ENCODE measurements around the gene APBA2.
A peak's percentile ranks its signal among the peaks of the same experiment; 100 is the strongest.

APBA2 gene

DNA sequence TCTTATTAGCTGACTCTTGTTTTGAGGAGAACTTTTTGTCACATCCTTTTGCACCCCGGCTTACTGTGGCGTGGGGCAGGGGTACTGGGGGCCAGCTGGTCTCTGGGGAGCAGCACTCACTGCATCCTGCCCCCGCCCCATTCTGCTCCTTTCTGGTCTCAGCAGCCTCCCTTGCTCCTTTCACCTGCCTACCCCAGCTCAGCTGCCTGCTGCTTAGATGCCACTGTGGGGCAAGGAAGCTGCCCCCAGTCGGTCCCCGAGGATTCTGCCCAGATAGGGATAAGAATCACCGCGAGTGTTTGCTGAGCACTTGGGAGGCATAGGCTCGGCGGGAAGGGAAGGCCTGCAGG is 32.0 kb downstream of the APBA2 start:
- no peak for DNase-seq

DNA sequence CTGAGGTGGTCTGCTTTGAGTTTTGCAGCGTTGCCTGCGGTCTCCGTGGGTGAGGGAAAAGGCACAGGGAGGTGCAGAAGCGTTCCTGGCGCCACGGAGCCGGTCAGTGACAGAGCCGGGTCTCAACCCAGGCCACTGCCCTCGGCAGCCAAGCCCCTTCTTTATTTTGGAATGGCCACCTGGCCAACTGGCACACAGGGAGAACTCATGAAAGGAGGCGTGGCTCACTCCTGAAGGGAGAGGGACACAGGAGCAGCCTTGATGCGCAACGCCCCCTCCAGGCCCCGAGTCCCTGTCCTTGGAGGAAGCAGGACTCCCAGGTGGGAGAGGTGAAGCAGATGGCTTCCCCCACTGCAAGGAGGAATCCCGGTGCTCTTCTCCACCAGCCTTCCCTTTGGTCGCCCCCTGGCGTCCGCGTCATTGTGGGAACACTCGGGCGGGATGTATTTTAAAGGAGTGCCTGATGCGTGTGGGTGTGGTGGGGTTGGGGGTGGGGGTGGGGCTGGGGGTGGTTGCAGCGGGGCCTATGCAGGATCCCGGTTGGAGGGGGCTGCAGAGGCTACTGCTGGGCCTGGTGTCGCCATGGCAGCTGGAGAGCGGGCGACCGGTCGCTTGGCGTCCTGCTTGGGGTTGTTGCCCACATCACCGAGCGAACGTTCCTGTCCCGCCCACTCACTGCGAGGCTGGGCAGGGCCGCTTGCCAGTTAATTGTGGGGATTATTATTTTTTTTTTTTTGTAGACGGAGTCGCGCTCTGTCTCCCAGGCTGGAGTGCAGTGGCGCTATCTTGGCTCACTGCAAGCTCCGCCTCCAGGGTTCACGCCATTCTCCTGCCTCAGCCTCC is 32.6 kb downstream of the APBA2 start:
- DNase-seq, result no peak

DNA sequence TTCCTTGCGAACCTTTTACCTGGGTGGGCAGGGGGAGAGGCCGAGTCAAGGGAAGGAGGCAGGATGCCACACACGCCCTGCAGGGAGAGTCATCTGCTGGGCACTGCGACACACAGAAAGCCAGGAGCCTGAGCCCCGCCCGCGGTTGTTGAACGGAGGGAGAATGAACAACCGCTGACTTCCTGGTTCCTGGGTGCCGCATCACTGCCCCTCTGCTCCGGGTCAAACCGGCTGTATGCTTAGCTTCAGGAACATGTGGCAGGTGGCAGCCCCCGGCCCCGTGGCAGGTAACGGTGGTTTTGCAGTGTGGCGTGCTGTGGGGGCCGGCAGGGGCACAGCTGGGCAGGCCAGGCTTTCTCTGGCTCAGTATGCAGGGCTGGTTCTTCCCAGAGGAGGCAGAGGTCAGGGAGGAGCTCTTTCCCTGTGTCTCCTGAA is 33.4 kb downstream of the APBA2 start:
- no peak for DNase-seq

GRCh38 chr15:28919679-28920655 is 34.2 kb downstream of the APBA2 start:
- DNase-seq, result no peak

DNA sequence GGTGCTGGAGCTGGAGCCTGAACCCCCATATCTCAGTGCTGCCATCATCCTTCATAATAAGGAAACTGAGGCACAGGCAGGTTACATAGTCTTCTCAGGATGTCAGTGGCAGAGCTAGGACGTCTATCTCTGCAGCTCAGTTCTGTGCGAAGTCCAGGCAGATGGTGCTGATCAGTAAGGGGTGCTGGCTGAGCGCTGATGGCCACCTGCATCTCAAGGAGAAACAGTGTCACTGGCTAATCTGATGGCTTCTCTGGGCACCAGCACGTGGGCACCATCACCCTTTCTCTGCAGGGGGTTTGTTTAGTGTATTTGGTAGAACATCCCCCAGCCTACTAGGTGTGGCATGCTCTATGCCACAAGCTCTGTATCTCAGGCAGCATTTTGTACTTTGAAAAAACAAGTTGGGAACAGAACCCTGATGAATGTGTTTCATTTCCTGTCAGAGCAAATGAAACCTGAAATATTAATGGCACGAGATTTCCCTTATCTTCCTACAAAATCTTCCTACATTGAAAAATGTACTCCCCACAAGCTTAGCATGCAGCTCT is 35.1 kb downstream of the APBA2 start:
- DNase-seq, result no peak

- no peak for DNase-seq
These were observed 35.6 kb downstream of the APBA2 start for GRCh38 chr15:28921336-28921735.

DNA sequence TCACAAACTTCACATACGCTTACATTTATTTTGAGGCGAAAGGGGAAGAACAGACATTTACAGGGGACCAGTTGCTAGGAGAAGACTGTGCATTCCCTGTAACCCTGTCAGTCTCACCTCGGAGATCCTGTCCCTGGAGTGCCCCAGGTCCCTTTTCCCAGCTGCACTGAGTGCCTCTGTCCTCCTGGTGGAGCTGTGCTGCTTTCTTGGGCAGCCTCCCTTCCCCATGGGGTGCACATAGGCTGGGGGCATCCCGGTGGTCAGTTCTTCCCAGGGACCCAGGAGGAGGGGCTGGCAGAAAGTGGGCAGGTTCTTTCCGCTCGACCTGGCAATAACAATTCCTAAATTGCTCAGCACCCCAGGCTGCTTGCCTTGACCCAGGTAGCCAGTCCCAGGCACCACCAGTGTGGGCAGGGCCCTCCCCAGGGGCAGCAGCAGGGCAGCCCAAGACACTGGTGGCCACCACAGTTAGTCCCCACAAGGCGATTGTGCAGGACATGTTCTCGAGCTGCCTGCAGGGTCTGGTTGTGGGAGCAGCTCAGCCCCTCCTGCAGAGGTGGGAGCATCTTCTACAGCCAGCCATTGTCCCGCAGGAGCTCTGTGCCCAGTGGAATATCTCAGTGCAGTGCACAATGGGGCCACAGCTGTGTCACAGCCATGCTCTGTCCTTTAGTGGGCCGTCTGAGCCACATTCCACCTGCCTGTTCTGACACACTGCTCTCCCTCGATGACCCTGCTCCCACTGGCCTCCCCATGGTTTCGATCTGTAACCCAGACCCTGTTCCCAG is 36.3 kb downstream of the APBA2 start:
- DNase-seq, result no peak

DNA sequence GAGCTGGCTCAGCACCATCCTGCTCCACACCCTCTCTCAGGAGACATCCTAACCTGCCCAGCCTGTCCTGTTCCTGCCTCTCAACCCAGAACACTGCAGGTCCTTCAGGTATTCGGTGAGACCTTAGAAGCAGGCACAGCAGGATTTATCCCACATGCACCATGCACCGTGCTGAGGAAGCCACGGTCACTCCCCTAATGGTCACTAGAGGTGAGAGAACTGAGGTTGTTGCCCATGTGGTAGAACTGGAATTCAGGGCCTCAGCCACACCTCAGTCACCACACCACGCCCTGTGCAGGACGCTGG is 36.9 kb downstream of the APBA2 start:
- DNase-seq, result no peak

GRCh38 chr15:28923726-28924280 is 38.0 kb downstream of the APBA2 start:
- no peak for DNase-seq

- DNase-seq, result no peak
These were observed 41.3 kb downstream of the APBA2 start for GRCh38 chr15:28927043-28927442.

DNA sequence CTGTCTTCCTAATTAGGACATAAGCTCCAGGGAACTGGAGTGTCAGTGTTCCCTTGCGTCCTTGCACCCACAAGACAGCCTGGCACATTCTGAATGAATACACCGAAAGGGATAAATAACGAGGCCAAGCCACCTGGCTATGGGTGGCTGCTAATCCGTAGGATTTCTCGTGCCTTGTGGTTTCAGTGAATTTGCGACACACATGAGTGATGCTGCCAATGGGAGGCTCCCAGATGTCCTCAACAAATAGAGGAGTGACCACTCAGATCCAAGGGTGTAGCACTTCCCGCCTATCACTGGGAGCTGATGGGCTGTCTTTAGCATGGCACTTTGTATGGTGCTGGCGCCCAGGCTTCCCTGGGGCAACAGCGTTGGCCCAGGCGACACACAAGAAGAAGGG is 43.4 kb downstream of the APBA2 start:
- no peak for DNase-seq

DNA sequence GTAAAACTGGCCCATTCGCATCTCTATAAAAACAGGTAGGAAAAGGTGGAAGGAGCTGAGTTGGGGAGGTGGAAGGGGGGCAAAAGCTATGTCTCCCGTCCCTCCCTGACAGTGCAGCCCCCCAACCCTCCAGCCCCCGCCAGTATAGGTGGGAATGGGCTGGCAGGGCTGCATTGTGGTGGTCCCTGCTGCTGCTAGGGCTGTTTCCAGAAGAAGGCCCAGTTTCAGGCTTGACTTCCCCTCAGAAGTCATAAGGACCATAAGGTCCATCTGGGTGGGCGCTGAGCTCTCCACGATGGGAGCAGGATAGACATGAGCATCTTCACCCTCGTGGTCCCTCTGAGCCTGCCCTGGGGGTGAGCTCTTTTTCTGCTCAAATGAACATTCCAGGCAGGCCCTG is 44.2 kb downstream of the APBA2 start:
- no peak for DNase-seq

DNA sequence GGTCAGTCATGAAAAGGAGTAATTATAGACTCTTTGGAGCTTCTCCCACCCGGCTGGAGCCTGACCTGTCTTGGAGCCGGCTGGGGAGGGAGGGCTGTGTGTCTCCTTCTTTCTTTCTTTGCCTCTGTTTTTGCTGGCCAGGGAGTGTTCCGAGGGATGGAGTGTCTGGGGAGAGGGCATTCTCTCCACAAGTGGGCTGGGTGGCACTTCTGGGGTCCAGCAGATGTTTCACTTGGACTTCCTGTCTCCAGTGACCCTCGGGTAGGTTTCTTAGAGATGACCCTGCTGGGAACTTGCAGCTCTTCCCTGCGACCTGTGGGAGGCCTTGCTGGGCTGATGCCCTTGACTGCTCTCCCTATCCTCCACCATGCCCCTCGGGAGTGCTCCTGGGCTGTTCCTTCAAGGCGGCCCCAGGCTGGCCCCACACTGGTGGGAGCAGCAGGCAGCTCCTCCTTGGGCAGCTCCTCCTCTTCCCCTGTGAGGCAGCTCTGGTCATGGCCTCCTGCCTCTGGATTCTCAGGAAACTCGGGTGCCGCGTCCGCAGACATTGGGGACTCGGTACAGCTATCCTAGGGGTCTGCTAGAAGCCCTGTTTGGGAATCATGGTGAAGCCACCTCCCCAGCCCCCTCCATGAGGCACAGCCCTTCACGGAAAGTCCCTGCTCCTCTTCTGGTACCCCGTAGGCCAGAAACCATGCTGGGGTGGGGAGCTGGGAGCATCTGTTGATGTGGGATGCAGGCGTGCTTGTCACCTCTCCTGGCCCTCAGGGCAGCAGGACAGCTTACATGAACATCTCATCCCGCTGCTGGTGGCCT is 44.9 kb downstream of the APBA2 start:
- DNase-seq, result no peak

DNA sequence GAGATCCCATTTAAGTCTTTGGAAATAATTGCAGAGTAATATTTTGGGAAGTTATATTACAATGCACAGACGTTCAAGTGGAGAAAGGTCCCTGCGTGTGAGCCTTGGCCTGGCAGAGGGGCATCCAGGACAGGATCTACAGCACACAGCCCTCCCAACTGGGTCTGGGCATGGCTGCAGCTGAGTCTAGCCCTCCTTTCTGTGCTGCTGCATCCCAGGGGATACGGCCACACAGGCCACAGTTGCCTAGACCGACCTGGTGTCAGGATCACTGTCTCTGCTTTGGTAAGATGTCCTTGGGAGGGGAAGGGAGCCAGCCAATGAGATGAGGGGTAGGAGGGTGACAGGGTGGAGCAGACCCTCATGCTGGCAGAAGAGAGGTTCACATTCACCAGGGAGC is 46.1 kb downstream of the APBA2 start:
- no peak for DNase-seq

- peak; percentile 17 for DNase-seq
These were observed 46.6 kb downstream of the APBA2 start for GRCh38 chr15:28932361-28932760.

DNA sequence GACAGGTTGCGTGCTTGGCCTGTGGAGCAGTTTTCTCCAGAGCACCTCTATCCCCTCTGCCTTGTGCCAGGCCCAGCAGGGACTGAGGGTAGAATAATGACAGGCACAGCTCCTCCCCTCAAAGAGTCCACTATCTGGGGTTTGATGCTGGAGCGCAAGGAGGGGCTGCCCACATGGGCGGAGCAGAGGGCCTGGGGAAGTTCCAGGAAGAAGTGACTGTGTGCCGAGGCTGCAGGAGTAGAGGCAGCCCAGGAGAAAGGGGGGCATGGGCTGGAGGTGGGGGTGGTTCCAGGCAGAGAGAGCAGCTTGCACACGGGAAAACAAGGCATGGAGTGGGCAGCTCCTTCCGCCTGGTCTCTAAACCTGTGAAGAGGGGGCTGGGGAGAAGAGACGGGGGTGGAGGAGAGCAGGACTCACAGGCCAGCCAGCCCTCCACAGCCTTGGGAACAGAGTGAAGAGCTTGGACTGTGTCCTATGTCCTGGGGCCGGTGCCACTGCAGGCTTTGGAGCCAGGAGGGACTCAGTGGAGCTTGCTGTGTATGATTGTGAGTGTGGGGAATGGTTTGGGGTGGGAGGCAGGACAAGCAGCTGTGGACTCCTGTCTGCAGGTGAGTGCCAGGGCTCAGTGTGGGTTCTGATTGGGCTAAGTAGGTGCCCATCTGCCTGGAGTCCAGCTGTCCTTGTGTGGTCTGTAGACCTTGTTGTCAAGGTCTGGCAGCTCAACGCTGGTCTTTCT is 48.1 kb downstream of the APBA2 start:
- DNase-seq, result peak; percentile 46

GRCh38 chr15:28934645-28935044 is 48.9 kb downstream of the APBA2 start:
- DNase-seq, result peak; percentile 1

DNA sequence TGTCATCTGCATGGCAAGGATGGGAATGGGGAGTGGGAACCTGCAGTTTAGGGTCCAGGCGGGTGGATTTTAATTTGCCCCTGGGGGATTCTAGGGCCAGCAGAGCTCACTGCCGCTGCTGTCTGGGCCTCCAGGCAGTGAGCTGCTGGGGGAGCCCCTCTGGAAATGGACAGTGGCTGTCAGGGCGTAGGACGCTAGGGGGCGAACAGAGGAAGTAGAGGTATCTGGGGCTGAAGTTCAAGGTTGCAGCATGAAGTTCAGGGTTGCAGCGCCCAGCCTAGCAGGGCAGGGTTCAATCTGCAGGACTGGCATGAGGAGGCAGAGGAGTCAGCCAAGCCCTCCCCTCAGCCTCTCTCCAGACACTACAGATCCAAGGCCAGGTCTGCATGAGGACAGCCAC is 49.5 kb downstream of the APBA2 start:
- DNase-seq, result peak; percentile 27

DNA sequence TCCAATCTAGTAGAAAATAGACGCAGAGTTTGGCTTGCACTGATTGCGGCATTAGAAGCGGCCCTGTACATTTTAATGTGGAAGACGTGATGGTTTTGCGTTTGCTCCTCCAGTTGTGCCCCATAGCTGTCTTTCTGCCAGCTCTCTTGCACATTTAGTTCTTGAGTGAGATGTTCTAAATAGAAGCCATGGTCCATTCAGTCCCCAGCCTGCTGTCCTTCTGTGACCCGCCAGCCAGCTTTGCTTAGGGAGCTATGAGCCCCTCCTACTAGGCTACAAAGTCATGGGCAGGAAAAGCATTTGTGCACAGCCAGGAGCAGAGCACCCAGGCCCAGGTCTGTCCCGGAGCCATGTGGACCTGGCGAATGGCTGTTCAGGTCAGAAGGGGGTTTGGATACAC is 50.3 kb downstream of the APBA2 start:
- no peak for DNase-seq

- DNase-seq, result peak; percentile 14
These were observed 50.7 kb downstream of the APBA2 start for GRCh38 chr15:28936481-28936881.

GRCh38 chr15:28937271-28937670 is 51.5 kb downstream of the APBA2 start:
- DNase-seq, result no peak

Data from left hindlimb (tissue), 1 donor.